GM19468 (cell line): ENCODE results near the gene NFIA.

ENCODE experiments used
- ATAC-seq: cut with Tn5 transposase; IDR thresholded peaks from one replicate; pipeline ENCODE4 v1.9.1; 2021; ENCODE audit warnings: mild to moderate bottlenecking, moderate library complexity, moderate number of reproducible peaks; ENCODE audit not compliant: unreplicated experiment; ENCODE audit errors: extremely low read depth

Gene NFIA

DNA sequence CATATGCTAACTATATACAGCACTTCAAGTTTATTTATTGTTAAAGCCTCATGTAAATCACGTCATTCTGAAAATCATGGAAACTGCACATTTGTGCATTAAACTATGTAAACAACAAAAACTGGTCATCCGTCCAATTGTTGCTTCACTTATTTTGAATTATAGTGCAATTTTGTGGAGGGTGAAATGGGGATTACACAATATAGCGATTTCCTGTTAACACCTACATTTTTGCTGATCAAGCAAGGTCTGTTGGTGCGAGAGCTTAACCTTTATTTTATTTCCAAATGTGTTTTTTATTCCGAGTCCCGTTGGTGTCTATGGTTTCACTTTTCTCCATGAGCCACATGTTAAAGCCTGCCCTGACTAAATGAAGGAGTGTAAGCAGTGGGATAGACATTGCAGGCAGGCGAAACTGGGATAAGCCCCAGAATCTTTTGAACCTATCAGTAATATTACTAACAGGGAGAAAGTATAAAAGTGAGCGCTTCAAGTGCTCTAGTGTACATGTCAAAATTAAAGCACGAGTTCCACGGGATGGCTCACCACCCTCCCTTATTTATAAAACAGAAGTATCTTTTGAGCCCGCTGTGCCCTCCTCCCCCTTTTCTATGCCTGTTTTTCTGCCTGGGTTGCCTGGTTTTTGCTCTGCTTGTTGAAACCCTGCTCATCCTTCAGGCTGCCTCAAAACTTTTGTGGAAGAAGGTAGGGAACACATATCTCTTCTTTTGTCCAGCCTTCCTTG lies 120.7 kb downstream of the NFIA start:
- no peak for ATAC-seq

DNA sequence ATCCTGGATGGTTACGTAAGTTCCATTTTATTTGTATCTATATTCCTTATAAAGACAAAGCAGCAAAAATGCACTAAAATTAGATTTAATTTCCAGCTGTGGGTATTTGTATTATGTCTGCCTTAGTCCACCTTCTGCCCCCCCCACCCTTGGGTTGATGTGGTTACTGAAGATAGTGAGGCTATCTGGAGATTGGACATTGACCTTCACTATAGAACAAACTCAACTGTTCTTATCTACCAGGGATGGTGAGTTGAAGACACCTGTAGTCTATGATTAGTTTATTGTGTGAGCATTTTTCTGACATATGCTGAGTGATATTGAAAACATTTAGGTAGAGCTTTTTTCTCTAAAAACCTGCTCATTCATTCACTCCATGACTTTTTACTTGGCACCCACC lies 122.2 kb downstream of the NFIA start:
- ATAC-seq, result no peak

DNA sequence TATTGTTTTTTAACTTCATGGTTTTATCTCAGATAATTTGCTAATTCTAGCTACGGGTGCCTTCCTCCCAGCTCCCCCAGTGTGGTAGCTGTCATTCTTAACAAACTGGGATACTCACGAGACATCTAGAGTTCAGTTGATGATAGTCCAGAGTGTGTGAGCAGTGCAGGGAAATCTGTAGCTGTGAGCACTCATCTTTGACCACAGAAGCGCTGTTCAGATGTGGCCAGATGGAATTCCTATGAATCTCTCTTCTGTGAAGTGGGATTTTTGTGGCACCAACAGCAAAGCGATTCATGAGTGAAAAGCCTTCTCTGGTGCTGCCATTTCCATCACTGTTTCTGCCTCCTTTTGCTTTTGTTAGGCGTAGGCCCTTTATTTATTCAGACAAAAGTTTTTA lies 125.1 kb downstream of the NFIA start:
- no peak for ATAC-seq

DNA sequence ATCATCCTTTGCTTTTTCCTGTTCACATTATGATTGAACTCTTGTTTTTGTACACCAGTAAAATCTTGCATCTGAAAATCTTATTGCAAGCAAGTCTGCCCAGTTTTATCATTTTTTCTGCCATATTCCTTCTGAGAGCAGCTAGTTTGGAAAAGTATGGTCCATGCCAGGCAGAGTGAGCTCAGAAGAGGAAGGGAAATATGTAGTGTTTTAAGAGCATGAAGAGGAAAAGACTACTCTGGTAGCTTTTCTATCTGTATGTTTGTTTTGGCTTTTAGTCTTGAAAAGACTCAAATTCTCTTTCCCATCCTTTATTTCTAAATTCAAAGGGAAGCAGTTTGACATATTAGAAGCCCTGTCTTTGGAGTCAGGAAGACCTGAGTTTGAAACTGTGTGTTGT lies 125.8 kb downstream of the NFIA start:
- no peak for ATAC-seq

DNA sequence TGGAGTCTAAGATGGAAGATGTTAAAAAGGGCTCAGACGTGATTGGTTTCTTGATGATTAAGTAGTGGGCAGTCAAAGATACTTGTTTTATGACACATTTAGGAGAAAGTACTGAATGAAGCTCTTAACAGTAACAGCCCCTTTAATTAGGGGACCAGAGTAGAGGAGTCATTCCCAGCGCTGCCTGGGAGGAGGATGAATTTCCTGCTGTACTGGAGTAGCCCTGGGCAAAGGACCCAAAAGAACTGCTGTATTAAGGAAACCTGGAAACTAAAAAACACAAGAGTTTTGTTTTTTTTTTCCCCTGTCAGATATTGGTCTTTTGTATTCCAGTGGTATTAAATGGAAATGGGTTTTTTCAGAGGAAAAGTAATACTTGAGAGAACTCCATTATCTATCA lies 126.5 kb downstream of the NFIA start:
- ATAC-seq, result no peak

DNA sequence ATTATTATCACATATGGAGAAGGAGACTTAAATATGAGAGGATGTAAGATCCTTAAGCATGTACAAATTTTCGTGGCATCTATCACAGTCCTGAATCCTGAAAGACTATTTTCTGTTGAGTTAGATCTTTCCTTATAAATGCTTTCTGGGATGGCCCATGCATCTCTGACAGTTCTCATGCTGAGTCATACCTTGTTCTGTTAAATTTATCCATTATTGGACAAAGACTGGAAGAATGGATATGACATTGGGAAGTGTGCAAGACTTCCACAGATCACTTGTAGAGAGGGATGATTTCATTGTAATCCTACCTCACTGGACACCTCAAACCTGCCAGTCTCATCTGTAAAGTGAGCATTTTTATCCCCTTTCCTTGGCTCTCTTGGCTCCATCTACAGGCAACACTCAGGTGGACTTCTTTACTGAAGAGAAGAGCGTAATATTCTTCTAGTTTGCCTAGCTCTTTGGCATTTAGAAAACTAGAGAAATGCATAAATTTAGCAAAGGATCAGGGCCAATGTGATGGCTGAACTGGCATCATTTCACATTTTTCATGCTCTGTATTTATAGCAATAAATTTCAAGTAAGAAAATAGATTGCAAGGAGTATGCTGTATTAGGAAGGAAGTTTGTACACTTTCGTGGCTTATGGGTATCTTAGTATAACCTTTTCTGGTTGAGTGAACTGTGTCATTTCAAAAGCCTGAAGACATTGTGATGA lies 128.2 kb downstream of the NFIA start:
- no peak for ATAC-seq

DNA sequence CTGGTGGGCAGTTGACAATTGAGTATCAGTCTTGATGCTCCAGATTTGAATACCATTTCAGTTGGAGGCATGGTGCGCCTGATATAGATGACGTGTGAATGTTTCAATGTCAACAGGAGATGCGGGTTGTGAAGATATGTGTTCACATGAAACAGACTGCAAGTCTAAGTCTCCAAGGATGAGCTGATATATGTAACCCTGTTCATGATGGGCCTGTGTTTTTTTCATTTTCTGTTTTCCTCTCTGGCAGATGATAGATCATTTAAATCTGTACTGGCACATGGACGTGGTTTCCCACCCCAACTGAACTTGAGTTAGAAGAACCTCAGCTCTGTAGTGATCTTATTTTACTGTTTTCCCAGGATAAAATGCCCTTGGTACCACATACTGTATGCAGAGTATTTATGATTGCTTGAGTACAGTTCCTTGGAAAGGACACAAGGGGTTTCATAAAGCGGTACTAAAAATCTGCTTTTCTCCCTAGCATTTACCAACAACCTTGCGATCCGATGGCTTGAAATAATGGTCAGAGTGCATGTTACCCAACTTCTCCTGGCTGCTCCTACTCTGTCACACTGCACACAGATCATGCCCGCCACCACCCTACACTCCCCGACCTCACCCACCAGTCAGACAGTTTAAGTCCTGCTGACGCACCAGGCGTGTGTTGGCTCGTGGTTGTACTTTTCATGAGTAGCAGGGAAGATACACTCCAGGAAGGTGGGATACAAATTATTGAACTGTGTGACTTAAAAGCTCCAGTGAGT lies 131.1 kb downstream of the NFIA start:
- ATAC-seq, result no peak

DNA sequence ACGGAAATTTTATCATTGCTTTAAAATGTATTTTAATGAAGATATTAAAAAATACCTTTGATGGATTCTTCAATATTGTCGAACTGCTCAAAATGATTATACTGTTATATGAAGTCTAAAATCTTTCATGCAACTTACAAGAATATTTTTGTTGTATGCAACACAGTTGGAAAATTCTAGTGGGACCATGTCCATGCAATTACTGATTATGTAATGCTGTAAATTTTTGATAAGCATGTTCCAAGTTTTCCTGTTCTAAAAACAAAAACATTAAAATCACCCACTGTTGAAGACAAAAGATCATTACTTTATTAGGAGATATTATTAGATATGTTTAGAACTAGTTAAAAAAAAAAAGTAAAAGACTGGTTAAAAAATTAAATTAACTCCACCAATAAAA lies 132.8 kb downstream of the NFIA start:
- no peak for ATAC-seq

DNA sequence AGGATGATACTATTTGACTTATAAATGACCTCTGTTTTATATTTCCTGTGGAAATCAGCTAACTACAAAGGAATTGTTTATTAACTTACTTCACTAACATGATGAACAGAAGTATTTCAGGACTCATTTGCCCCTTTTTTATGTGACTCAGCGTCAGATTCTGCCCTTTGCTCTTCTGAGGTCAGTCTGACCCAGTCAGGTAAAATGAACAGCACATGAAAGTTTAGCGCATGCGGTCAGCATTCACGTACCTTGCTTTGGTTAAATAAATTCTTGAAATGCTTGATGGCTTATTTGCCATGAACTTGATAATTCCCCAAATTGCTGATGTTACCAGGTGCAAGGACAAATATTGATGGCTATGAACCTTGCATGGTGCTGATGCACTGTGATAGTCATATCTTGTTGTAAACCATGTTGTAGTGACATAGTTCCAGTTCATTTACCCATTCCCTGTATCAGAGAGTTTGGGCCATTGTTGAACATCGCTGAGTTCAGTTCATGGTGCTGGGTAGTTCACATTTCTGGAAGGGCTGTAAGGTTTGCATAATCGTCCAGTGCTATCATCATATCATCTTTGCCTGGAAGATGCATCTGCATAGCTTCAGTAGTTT lies 133.4 kb downstream of the NFIA start:
- ATAC-seq, result no peak

DNA sequence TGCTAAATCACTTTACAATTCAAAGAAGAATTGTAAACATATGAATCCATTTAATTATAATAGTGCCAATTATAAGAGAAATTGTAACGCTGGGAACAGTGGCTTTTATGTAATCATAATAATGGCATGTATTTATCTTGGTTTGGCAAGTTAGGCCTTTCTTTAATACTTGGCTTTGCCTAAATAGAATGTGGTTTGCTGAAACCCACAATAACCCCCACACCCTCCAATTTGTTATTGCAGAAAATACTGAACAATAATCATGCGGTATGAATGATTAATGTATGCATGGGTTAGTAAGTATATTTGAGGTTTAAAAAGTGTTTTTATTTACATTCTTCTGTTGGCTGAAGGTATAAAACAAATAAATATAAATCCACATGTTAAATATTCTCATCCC lies 138.2 kb downstream of the NFIA start:
- no peak for ATAC-seq

DNA sequence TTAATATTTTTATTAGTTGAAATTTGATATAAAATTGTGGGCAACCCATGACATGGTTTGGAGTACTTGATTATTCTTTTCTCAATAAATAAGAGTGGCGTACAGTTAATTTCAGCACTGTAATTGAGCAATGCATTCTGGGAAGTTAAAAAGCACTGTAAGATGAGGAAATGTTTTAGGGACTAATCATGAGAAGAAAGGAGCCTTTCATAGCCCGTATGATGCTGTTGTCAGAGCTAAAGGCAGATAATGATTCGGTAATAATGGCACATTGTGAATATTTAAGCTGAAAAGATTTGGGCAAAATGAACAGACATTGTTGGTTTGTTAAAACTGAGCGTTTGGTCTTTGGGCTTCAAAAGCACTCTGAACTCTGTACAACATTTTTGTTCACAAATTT lies 139.3 kb downstream of the NFIA start:
- ATAC-seq, result no peak

DNA sequence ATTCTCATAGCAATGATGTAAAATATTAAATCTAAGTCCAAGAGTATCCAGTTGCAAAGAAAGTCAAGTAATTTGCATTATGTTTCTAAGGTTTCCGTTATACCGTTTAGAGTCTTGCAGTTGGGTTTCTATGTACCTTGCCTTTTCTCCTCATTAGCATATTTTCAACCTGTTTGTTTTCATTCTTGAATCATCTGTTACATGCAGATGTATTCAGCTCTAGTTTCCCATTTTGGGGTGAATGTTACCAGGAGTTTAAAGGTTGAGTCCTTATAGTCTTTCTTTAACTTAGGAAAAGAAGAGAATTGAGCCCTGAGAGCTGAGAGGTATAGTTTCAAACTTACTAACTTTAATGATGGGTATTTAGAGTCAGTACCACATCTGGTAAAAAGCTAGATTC lies 139.9 kb downstream of the NFIA start:
- no peak for ATAC-seq

DNA sequence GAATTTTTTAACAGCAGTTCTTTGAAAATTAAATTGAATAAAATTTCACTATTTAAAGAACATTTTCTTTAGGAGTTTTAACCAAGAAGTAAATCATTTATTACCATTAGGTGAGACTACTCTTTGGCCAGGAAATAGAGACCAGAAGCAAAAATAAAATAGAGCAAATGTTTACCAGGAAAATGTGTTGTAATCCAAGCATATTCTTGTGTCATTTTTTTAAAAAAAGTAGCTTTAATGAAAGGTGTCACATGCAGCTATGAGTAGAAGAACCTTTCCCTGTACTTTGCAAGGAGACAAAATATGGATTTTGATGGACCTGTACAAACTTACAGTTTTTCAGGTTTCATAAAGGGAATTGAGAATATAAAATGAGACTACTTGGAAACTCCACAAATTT lies 140.8 kb downstream of the NFIA start:
- ATAC-seq, result no peak

DNA sequence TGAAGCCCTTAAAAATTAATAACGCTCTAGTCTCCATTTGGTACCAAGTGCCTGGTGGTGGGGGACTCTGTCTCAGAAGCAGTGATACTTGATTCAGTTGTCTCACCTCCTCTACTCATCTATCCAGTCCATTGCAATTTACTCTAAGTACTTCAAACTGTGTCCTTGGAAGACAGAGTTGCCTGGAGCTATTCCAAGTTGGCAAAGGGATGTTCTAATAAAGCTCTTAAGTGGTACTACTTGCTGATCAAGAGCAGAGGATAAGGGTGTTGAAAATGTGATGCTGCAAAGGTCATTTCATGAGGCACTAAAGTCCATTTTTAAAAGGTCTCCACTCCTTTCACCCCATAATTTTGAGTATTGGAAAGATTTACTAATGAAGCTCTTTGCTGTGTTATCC lies 142.2 kb downstream of the NFIA start:
- no peak for ATAC-seq

DNA sequence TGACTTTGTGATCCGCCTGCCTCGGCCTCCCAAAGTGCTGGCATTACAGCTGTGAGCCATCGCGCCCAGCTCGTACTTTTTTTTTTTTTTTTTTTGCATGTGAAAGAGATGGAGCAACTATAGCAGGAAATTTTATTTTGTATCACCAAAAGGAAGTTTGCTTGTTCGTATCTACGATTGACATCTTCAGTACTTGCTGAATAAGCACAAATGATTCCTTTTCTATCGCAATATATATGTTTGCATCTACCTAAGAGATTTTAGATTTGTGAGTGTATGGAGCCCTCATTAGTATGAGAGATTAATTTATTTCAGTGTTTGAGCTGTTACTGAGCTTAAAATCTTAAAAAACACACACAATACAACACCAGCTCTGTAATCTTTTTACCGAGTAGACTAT lies 143.1 kb downstream of the NFIA start:
- no peak for ATAC-seq

DNA sequence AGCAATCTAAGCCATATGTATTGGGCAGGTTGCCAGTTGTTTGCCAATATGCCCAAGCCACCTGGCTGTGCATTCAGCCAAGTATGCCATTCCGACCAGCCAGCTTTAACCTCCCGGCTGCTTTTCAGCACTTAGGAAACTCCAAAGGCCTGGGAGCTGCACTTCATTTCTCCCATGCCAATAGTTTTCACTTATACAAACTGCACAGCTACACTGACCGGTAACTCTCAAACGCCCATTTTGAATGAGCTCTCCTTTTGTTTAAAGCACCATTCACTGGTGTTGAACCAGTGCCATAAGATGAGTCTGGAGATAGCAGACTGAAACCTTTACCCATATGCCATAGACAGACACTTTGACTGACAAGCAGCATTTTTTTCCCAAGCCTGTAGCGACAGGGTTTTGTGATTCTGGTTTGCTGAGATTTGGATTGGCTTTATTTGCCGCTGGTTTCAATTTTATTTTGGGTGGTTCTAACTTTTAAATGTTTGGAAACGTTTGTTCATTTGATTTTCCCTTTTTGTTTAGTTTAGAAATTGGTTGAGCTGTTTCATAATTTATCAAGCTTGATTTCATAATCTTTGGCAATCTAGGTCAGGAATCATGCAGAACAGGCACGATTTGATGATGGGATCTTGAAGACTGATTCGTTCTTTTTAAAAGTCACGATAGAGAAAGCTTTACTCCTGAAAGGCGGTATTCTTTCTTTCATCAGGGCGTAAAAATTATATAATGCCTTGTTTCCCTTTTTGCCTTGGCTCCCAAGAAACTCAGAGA lies 144.6 kb downstream of the NFIA start:
- ATAC-seq, result no peak

DNA sequence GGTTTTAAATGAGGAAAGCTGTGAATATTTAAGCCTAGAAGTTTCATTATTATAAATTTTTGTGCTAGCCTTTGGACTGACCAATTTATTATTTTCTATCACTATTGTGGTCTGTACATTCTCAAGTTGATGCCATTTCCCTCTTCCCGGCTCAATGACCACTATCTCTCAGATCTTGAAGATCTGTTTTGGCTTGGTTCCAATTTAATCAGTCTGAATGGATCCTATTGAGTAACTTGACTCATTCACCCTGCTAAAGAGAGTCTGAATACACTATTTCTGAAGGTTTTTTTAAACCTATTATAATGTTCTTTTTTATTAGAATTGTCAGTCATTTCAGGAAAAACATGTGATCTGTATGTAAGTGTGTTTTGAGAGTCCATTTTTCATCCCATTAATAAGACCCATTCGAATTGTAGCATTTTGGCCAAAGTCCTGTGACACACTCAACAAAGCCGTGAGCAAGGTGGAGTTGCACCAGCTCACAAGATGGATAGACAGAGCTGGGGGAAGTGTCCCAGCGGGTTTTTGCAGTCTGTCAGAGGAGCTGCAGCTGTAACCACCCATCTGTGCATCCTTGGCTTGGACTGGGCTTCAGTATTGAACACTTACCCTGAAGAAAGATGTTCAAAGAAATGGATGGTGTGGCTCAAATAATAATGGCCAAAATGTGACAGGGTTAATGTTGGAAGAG lies 145.6 kb downstream of the NFIA start:
- no peak for ATAC-seq

DNA sequence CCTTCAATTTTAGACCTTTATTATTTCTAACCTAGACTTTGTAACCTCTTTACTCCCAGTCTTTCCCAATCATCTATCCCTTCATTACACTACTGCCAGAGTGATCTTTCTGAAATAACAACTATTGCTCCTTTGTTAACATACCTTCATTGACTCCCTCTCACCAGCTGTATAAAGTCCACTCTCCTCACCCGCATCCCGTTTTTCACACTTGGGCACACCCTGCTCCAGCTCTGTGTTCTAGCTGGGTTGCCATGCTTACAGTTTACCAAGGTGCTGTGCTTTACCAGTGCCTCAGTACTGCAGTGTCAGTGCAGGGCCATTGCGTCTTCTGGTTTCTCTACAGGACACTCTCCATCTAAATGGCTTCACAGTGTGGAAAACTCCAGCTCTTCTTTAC lies 148.2 kb downstream of the NFIA start:
- no peak for ATAC-seq

DNA sequence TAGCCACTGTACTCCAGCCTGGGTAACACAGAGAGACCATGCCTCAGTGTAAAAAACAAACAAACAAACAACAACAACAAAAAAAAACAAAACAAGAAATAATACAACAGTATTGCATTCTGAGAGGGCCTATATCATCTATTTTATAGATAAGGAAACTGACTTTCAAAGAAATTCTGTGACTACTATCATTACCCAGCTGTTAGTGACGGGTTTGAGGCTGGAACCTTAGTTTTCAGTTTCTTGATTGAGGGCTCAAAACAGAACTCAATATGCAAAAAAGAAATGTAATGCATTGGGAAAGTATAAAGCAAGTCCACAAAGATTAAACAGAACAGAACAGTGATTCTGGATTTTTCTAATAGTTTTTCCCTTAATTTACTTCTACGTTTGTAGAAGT lies 149.4 kb downstream of the NFIA start:
- ATAC-seq, result no peak
